Keratinocyte (primary cell): ENCODE results near the gene SGIP1. TPM values are rescaled to one million over a fixed set of nuclear protein-coding genes. Genes with fewer than 3 reads are reported as not detected.

Source experiments
- DNase-seq: peaks from one replicate; pipeline ENCODE4 v3.0.0-alpha.2; 2011; ENCODE audit warnings: low read depth, missing footprints, low spot score
- FAIRE-seq: peaks from 2 replicates; lab custom pipeline; 2011; peaks lifted over from hg19 to GRCh38; lab: Jason Lieb, UNC
- H2AFZ ChIP-seq: 2 replicates; pipeline ENCODE4 v1.6.0; 2012; ENCODE audit warnings: low read length, control low read depth, inconsistent platforms; ENCODE audit not compliant: control insufficient read depth
- H3K27ac ChIP-seq: 2 replicates; pipeline ENCODE4 v1.5.1; 2011; ENCODE audit warnings: low read length; ENCODE audit not compliant: control insufficient read depth, insufficient read depth
- H3K27me3 ChIP-seq: 3 replicates; pipeline ENCODE4 v1.6.0; 2011; ENCODE audit warnings: low read length; ENCODE audit not compliant: control insufficient read depth, insufficient read depth; ENCODE audit errors: extremely low read depth
- H3K36me3 ChIP-seq, 2 experiments: 2 replicates in 1 of 2; 3 replicates in 1 of 2; pipeline ENCODE4 v1.5.1; 2011; ENCODE audit warnings: low read length in 2 of 2, mild to moderate bottlenecking in 1 of 2; ENCODE audit not compliant: control insufficient read depth in 2 of 2, insufficient read depth in 2 of 2; ENCODE audit errors: extremely low read depth in 1 of 2
- H3K4me1 ChIP-seq: 3 replicates; pipeline ENCODE4 v1.5.1; 2011; ENCODE audit warnings: low read length; ENCODE audit not compliant: control insufficient read depth, insufficient read depth; ENCODE audit errors: extremely low read depth
- H3K4me2 ChIP-seq: 3 replicates; pipeline ENCODE4 v1.6.0; 2011; ENCODE audit warnings: low read depth, low read length; ENCODE audit not compliant: control insufficient read depth, insufficient read depth; ENCODE audit errors: extremely low read depth
- H3K4me3 ChIP-seq, 3 experiments: fragments of 200-600 bp in 1 of 3; sonication (generic) in 1 of 3; 2 replicates in 2 of 3; 3 replicates in 1 of 3; pipeline ENCODE4 v1.5.1; 2011 to 2016; ENCODE audit warnings: low read length in 3 of 3, mild to moderate bottlenecking in 3 of 3, control low read depth in 2 of 3, inconsistent platforms in 1 of 3, low read depth in 1 of 3, mixed read lengths in 1 of 3, mixed run types in 1 of 3, moderate library complexity in 1 of 3; ENCODE audit not compliant: control insufficient read depth in 2 of 3, insufficient read depth in 2 of 3; ENCODE audit errors: extremely low read depth in 1 of 3
- H3K79me2 ChIP-seq: 2 replicates; pipeline ENCODE4 v1.6.0; 2012; ENCODE audit warnings: low read length; ENCODE audit not compliant: control insufficient read depth, insufficient read depth
- H3K9ac ChIP-seq: 3 replicates; pipeline ENCODE4 v1.6.0; 2011; ENCODE audit warnings: low read length; ENCODE audit not compliant: control insufficient read depth, insufficient read depth; ENCODE audit errors: extremely low read depth
- H3K9me1 ChIP-seq: 3 replicates; pipeline ENCODE4 v1.6.0; 2011; ENCODE audit warnings: low read length; ENCODE audit not compliant: control insufficient read depth, insufficient read depth; ENCODE audit errors: extremely low read depth
- H3K9me3 ChIP-seq: 2 replicates; pipeline ENCODE4 v1.5.1; 2012; ENCODE audit warnings: low read depth, low read length; ENCODE audit not compliant: control insufficient read depth
- H4K20me1 ChIP-seq: 3 replicates; pipeline ENCODE4 v1.6.0; 2011; ENCODE audit warnings: low read length; ENCODE audit not compliant: control insufficient read depth, insufficient read depth; ENCODE audit errors: extremely low read depth
- EZH2 ChIP-seq: IDR thresholded peaks from one replicate; pipeline ENCODE4 v1.6.1; 2012; ENCODE audit warnings: inconsistent platforms, mild to moderate bottlenecking, low read length, moderate library complexity
- dilution Hi-C: fragments of 300-500 bp; cut with MboI; formaldehyde crosslinking; loops from one replicate; pipeline ENCODE4 v1.7.0; 2020; ENCODE audit warnings: low sequenced_read_pairs; ENCODE audit not compliant: extremely low pct_ligation_motif_present
- polyA plus RNA-seq, 5 experiments: library from polyadenylated mRNA; depleted of rRNA in 3 of 5; stranded (reverse) in 3 of 5; stranded (forward) in 1 of 5; unstranded in 1 of 5; fragments of >200 nt; gene quantifications; 1 replicate in 1 of 5; 2 replicates in 3 of 5; 3 replicates in 1 of 5; pipeline versions ENCODE4 v1.2.1 to v1.2.3, GENCODE V29; 2011 to 2012; ENCODE audit warnings: missing spikeins in 2 of 5, low read depth in 1 of 5, low replicate concordance in 1 of 5
- TF ChIP-seq, protein P1 (sequence below), 3 experiments: IDR thresholded peaks in 1 of 3; conservative IDR thresholded peaks in 1 of 3; optimal IDR thresholded peaks in 1 of 3; 2 replicates in 2 of 3; 3 replicates in 1 of 3; pipeline versions ENCODE3 to v1.5.1; 2011; ENCODE audit warnings: low read length in 3 of 3, mild to moderate bottlenecking in 3 of 3, moderate library complexity in 2 of 3, control low read depth in 1 of 3, inconsistent platforms in 1 of 3; ENCODE audit not compliant: insufficient read depth in 2 of 3; ENCODE audit errors: extremely low read depth in 1 of 3

The SGIP1 gene
- polyA plus RNA-seq, 1 donor (not counting 4 experiments of a cell fraction or from before 2014, with no cell fraction given): 0.05 TPM

DNA sequence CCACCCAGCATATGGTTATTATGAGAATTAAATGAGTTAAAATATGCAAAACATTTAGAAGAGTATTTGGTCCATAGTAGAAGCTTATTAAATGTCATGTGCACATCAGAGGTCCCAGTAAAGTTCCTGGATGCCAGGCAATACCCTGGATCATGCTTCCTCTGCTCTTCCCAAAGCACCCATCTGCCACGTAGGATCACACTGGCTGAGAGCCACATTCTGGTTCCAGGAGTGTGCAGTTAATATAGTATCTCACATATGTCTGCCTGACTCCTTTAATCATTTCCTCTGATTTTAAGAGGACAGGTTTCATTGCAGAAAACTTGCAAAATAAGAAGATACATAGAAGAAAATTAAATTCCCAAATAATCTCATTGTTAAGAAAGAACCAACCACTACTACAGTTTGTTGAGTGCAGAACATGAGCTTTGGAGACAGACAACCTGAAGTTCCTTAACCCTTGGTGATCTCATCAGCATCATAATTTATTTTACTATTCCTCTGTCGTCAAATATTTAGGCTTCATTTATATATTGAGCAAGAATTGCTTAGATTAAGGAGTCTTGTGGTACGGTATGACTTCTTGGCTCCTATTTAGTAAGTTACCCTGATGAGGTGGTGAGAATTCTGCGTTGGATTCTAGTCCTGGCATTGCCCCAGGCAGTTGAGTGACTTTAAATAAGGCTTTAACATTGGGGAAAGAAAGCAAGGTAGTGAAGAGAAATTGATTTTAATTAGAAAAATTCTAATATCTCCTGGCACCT is 12.3 kb downstream of the SGIP1 start:
- Histone ChIP-seq H3K9me1 (no peaks in the 10 kb centered on the region), H3K9me3 (no peaks in the 10 kb centered on the region), H3K9ac (no peak overlapping the region), H3K27me3 (no peaks in the 10 kb centered on the region), H3K79me2 (no peaks in the 10 kb centered on the region), H3K4me1 (no peaks in the 10 kb centered on the region), H3K4me3 (no peak overlapping the region), H4K20me1 (no peaks in the 10 kb centered on the region), H3K36me3 (no peaks in the 10 kb centered on the region), H2AFZ (no peak overlapping the region), H3K27ac (no peak overlapping the region), H3K4me2 (no peak overlapping the region)
- TF ChIP-seq, protein P1, sequence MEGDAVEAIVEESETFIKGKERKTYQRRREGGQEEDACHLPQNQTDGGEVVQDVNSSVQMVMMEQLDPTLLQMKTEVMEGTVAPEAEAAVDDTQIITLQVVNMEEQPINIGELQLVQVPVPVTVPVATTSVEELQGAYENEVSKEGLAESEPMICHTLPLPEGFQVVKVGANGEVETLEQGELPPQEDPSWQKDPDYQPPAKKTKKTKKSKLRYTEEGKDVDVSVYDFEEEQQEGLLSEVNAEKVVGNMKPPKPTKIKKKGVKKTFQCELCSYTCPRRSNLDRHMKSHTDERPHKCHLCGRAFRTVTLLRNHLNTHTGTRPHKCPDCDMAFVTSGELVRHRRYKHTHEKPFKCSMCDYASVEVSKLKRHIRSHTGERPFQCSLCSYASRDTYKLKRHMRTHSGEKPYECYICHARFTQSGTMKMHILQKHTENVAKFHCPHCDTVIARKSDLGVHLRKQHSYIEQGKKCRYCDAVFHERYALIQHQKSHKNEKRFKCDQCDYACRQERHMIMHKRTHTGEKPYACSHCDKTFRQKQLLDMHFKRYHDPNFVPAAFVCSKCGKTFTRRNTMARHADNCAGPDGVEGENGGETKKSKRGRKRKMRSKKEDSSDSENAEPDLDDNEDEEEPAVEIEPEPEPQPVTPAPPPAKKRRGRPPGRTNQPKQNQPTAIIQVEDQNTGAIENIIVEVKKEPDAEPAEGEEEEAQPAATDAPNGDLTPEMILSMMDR (optimal IDR thresholded peaks at IDR 0.05 in 1 of 3, IDR thresholded peaks at IDR 0.05 in 1 of 3, conservative IDR thresholded peaks at IDR 0.05 in 1 of 3; ENCODE audit: extremely low read depth in 1 of 3, insufficient read depth in 2 of 3, low read length in 3 of 3): no peak
- TF ChIP-seq EZH2: no peak
- DNase-seq (no peak), FAIRE-seq (no peak)
- dilution Hi-C loops: no loop called here

DNA sequence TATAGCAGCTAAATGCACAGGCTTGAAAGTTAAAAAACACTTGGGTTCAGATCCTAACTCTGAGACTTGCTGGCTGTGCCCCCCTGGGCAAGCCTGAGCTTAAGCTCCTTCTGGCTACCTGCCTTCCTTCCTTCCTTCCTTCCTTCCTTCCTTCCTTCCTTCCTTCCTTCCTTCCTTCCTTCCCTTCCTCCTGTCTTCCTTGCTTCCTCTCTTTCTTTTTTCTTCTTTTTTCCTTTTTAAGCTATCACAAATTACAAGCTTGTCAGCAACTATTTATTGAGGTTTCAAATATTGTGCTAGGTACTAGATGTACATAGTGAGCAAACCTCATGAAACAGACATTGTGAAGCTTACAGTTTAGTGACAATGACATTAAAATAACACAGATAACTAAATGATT is 15.1 kb downstream of the SGIP1 start:
- no peaks in the 10 kb centered on the region for H3K36me3 ChIP-seq
- H3K27me3 ChIP-seq: no peaks in the 10 kb centered on the region
- no peak overlapping the region for H3K27ac ChIP-seq
- no peak overlapping the region for H3K4me2 ChIP-seq
- H3K9me3 ChIP-seq: no peaks in the 10 kb centered on the region
- no peaks in the 10 kb centered on the region for H3K4me1 ChIP-seq
- no peaks in the 10 kb centered on the region for H3K9me1 ChIP-seq
- dilution Hi-C loops: no loop called here
- no peak overlapping the region for H2AFZ ChIP-seq
- H3K4me3 ChIP-seq: no peak overlapping the region
- H3K79me2 ChIP-seq: no peaks in the 10 kb centered on the region
- FAIRE-seq (no peak), DNase-seq (no peak)
- no peaks in the 10 kb centered on the region for H4K20me1 ChIP-seq
- TF ChIP-seq, protein P1 (optimal IDR thresholded peaks at IDR 0.05 in 1 of 3, IDR thresholded peaks at IDR 0.05 in 1 of 3, conservative IDR thresholded peaks at IDR 0.05 in 1 of 3; ENCODE audit: extremely low read depth in 1 of 3, insufficient read depth in 2 of 3, low read length in 3 of 3): no peak
- TF ChIP-seq EZH2: no peak
- no peak overlapping the region for H3K9ac ChIP-seq
